Ovary (tissue), 3 donors: ENCODE data around the gene GGT7.

Experiments
- POLR2A ChIP-seq: fragments of 450-650 bp; IDR thresholded peaks from one replicate; pipeline ENCODE4 v1.6.1; 2017; ENCODE audit warnings: antibody characterized with exemption, mild to moderate bottlenecking, moderate library complexity
- TF ChIP-seq, protein P1 (sequence below), 3 donors: fragments of 450-650 bp in 2 of 3; fragments of 200-600 bp in 1 of 3; IDR thresholded peaks; one replicate each; pipeline versions ENCODE4 v1.5.1 to v1.8.0; 2016 to 2022; ENCODE audit warnings: antibody characterized with exemption in 3 of 3, mild to moderate bottlenecking in 1 of 3
- donor health status: DM: no; HTN: no; CAD: no.

DNA sequence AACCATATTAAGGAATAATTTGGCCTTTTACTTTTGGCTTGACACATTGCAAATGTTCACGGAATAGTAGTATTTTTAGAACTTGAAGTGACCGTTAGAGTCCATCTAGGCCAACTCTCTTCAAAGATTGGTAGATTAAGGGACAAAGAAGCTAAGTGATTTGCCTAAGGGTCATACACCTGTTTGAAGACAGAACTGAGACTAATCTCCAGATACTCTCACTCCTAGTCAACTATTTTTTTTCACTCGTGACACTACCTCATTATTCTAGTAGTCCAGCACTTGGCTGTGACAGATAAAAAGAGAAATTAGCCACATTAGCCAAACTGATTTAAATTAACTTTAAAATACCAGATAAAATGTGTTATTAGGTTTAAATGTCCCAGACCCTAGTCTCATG is 14.4 kb upstream of the GGT7 start:
- TF ChIP-seq POLR2A = no peak
- TF ChIP-seq, protein P1, sequence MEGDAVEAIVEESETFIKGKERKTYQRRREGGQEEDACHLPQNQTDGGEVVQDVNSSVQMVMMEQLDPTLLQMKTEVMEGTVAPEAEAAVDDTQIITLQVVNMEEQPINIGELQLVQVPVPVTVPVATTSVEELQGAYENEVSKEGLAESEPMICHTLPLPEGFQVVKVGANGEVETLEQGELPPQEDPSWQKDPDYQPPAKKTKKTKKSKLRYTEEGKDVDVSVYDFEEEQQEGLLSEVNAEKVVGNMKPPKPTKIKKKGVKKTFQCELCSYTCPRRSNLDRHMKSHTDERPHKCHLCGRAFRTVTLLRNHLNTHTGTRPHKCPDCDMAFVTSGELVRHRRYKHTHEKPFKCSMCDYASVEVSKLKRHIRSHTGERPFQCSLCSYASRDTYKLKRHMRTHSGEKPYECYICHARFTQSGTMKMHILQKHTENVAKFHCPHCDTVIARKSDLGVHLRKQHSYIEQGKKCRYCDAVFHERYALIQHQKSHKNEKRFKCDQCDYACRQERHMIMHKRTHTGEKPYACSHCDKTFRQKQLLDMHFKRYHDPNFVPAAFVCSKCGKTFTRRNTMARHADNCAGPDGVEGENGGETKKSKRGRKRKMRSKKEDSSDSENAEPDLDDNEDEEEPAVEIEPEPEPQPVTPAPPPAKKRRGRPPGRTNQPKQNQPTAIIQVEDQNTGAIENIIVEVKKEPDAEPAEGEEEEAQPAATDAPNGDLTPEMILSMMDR (IDR thresholded peaks at IDR 0.05) = no peak
